Liver (tissue), 3 donors: ENCODE results near the gene ABHD2.

Source experiments
- ATF3 ChIP-seq: IDR thresholded peaks from 2 replicates; pipeline ENCODE4 v1.6.1; 2016; ENCODE audit warnings: antibody characterized with exemption
- CTCF ChIP-seq: fragments of 150-350 bp; IDR thresholded peaks from 2 replicates; pipeline ENCODE4 v1.5.1; 2017; ENCODE audit warnings: improper control_type of control experiment, low read depth, low read length; ENCODE audit not compliant: missing input control
- EGR1 ChIP-seq, 2 donors: IDR thresholded peaks; 2 replicates each; pipeline ENCODE4 v1.6.1; 2016 to 2018; ENCODE audit warnings: antibody characterized with exemption in 2 of 2, low read depth in 2 of 2
- FOXA1 ChIP-seq: IDR thresholded peaks from 2 replicates; pipeline ENCODE4 v1.6.1; 2016; ENCODE audit warnings: antibody characterized with exemption
- GABPA ChIP-seq, 2 donors: IDR thresholded peaks in 1 of 2; conservative IDR thresholded peaks in 1 of 2; 2 replicates each; pipeline ENCODE4 v1.6.1; 2016; ENCODE audit warnings: antibody characterized with exemption in 2 of 2, mild to moderate bottlenecking in 1 of 2, moderate library complexity in 1 of 2
- HNF4A ChIP-seq, 2 donors: conservative IDR thresholded peaks; 2 replicates each; pipeline ENCODE4 v1.6.1; 2016; ENCODE audit warnings: antibody characterized with exemption in 2 of 2, mild to moderate bottlenecking in 2 of 2
- JUND ChIP-seq, 2 donors: IDR thresholded peaks; 2 replicates each; pipeline ENCODE4 v1.6.1; 2016; ENCODE audit warnings: antibody characterized with exemption in 2 of 2
- MAX ChIP-seq: IDR thresholded peaks from 2 replicates; pipeline ENCODE4 v1.6.1; 2016; ENCODE audit warnings: antibody characterized with exemption
- RAD21 ChIP-seq, 2 donors: IDR thresholded peaks; 2 replicates each; pipeline ENCODE4 v1.6.1; 2016; ENCODE audit warnings: antibody characterized with exemption in 2 of 2, mild to moderate bottlenecking in 2 of 2
- REST ChIP-seq: IDR thresholded peaks from 2 replicates; pipeline ENCODE4 v1.6.1; 2016; ENCODE audit warnings: antibody characterized with exemption, mild to moderate bottlenecking
- SP1 ChIP-seq: IDR thresholded peaks from 2 replicates; pipeline ENCODE4 v1.6.1; 2018; ENCODE audit warnings: antibody characterized with exemption, mild to moderate bottlenecking
- TAF1 ChIP-seq: conservative IDR thresholded peaks from 2 replicates; pipeline ENCODE4 v1.6.1; 2016; ENCODE audit warnings: antibody characterized with exemption, mild to moderate bottlenecking
- YY1 ChIP-seq: IDR thresholded peaks from 2 replicates; pipeline ENCODE4 v1.6.1; 2016; ENCODE audit warnings: antibody characterized with exemption, mild to moderate bottlenecking
- ZBTB33 ChIP-seq: IDR thresholded peaks from 2 replicates; pipeline ENCODE4 v1.6.1; 2016; ENCODE audit warnings: antibody characterized with exemption
- donor health status: healthy.
- donor health status: healthy.

- TF ChIP-seq CTCF, result no peak
- TF ChIP-seq RAD21 (IDR thresholded peaks at IDR 0.05), result peak; percentile 47 to 50
- TF ChIP-seq ATF3, result no peak
- no peak for TF ChIP-seq GABPA (IDR thresholded peaks at IDR 0.05 in 1 of 2, conservative IDR thresholded peaks at IDR 0.05 in 1 of 2)
- TF ChIP-seq SP1, result peak; percentile 32
- TF ChIP-seq HNF4A (conservative IDR thresholded peaks at IDR 0.05), result no peak
- TF ChIP-seq JUND (IDR thresholded peaks at IDR 0.05), result peak in 1 of 2 donors; percentile 35
- peak; percentile 65 for TF ChIP-seq REST
- peak; percentile 86 for TF ChIP-seq TAF1
- peak; percentile 49 for TF ChIP-seq MAX
- peak; percentile 81 for TF ChIP-seq YY1
- no peak for TF ChIP-seq FOXA1
- no peak for TF ChIP-seq EGR1 (IDR thresholded peaks at IDR 0.05; ENCODE audit: low read depth in 2 of 2)
- TF ChIP-seq ZBTB33, result peak; percentile 24
These were observed 2.8 kb downstream of the ABHD2 start for GRCh38 chr15:89090791-89091626.
